Vagina (tissue), 2 donors: ENCODE measurements around the gene SCAMP4.

ENCODE experiments used
- POLR2A ChIP-seq, 2 donors: fragments of 450-650 bp; IDR thresholded peaks; one replicate each; pipeline ENCODE4 v1.6.1; 2017; ENCODE audit warnings: antibody characterized with exemption in 2 of 2, mild to moderate bottlenecking in 2 of 2, moderate library complexity in 2 of 2
- TF ChIP-seq, protein P1 (sequence below), 3 experiments: fragments of 450-650 bp in 2 of 3; fragments of 200-600 bp in 1 of 3; sonication (generic) in 1 of 3; IDR thresholded peaks; one replicate each; pipeline ENCODE4 v1.5.1; 2017 to 2019; ENCODE audit warnings: antibody characterized with exemption in 3 of 3, mild to moderate bottlenecking in 2 of 3, moderate library complexity in 2 of 3

- TF ChIP-seq, protein P1, sequence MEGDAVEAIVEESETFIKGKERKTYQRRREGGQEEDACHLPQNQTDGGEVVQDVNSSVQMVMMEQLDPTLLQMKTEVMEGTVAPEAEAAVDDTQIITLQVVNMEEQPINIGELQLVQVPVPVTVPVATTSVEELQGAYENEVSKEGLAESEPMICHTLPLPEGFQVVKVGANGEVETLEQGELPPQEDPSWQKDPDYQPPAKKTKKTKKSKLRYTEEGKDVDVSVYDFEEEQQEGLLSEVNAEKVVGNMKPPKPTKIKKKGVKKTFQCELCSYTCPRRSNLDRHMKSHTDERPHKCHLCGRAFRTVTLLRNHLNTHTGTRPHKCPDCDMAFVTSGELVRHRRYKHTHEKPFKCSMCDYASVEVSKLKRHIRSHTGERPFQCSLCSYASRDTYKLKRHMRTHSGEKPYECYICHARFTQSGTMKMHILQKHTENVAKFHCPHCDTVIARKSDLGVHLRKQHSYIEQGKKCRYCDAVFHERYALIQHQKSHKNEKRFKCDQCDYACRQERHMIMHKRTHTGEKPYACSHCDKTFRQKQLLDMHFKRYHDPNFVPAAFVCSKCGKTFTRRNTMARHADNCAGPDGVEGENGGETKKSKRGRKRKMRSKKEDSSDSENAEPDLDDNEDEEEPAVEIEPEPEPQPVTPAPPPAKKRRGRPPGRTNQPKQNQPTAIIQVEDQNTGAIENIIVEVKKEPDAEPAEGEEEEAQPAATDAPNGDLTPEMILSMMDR (IDR thresholded peaks at IDR 0.05), result no peak
- TF ChIP-seq POLR2A (IDR thresholded peaks at IDR 0.05), result no peak
Measured at GRCh38 chr19:1863638-1864479, 41.3 kb upstream of the SCAMP4 start.
